HG03565 (cell line): ENCODE results near the gene NBAS.
"Not testable (repeated sequence)": the region's sequence is repeated elsewhere in the genome, so short reads cannot be mapped to it uniquely, and the experiment has no call there.

Experiments
- ATAC-seq: cut with Tn5 transposase; IDR thresholded peaks from one replicate; pipeline ENCODE4 v1.9.1; 2021; ENCODE audit warnings: mild to moderate bottlenecking, moderate library complexity; ENCODE audit not compliant: unreplicated experiment

Gene NBAS

GRCh38 chr2:15485949-15486348 lies 75.2 kb downstream of the NBAS start:
- no peak for ATAC-seq

- ATAC-seq, result no peak
Observed at GRCh38 chr2:15481000-15481399, 80.1 kb downstream of the NBAS start.

GRCh38 chr2:15480552-15480951 lies 80.6 kb downstream of the NBAS start:
- ATAC-seq, result no peak

- ATAC-seq, result no peak
Observed at GRCh38 chr2:15472876-15473275, 88.3 kb downstream of the NBAS start.

GRCh38 chr2:15472133-15472532 lies 89.0 kb downstream of the NBAS start:
- ATAC-seq, result no peak

GRCh38 chr2:15471606-15472005 lies 89.5 kb downstream of the NBAS start:
- no peak for ATAC-seq

- no peak for ATAC-seq
Observed at GRCh38 chr2:15460112-15460620, 101.0 kb downstream of the NBAS start.

GRCh38 chr2:15458277-15458676 lies 102.9 kb downstream of the NBAS start:
- ATAC-seq, result no peak

- no peak for ATAC-seq
Observed at GRCh38 chr2:15457868-15458267, 103.3 kb downstream of the NBAS start.

- ATAC-seq, result no peak
Observed at GRCh38 chr2:15456352-15456751, 104.8 kb downstream of the NBAS start.

GRCh38 chr2:15450808-15451207 lies 110.3 kb downstream of the NBAS start:
- no peak for ATAC-seq

- ATAC-seq, result no peak
Observed at GRCh38 chr2:15449556-15450236, 111.4 kb downstream of the NBAS start.

GRCh38 chr2:15448250-15448839 lies 112.8 kb downstream of the NBAS start:
- no peak for ATAC-seq

GRCh38 chr2:15447381-15447780 lies 113.8 kb downstream of the NBAS start:
- no peak for ATAC-seq

GRCh38 chr2:15446961-15447360 lies 114.2 kb downstream of the NBAS start:
- no peak for ATAC-seq

- ATAC-seq, result no peak
Observed at GRCh38 chr2:15445891-15446562, 115.1 kb downstream of the NBAS start.

- ATAC-seq, result not testable (repeated sequence)
Observed at GRCh38 chr2:15439768-15440524, 121.2 kb downstream of the NBAS start.

GRCh38 chr2:15439366-15439765 lies 121.8 kb downstream of the NBAS start:
- not testable (repeated sequence) for ATAC-seq

GRCh38 chr2:15436195-15436594 lies 124.9 kb downstream of the NBAS start:
- ATAC-seq, result no peak

- ATAC-seq, result no peak
Observed at GRCh38 chr2:15435474-15435873, 125.7 kb downstream of the NBAS start.

GRCh38 chr2:15432642-15433256 lies 128.4 kb downstream of the NBAS start:
- no peak for ATAC-seq
